ENCODE results near the gene RXRB. TPM values are rescaled to one million over a fixed set of nuclear protein-coding genes. Genes with fewer than 3 reads are reported as not detected.

RXRB gene
- total RNA-seq, 1 donor from 2014 or later = 46.6 TPM

- intact Hi-C loops (cut with DNase I) = loop anchor here (10.0 kb wide), 1 partner anchor 81 kb away; no protein-coding TSS in a partner anchor
- TF ChIP-seq CTCF (IDR thresholded peaks at IDR 0.05) = no peak
- Histone ChIP-seq H3K36me3 (no peaks in the 10 kb centered on the region), H3K27ac (no peak overlapping the region), H3K27me3 (no peaks in the 10 kb centered on the region), H3K4me3 (no peak overlapping the region), H3K9me3 (no peaks in the 10 kb centered on the region), H3K4me1 (peaks cover 13% of the 10 kb centered on the region)
- ATAC-seq (no peak), DNase-seq (no peak)
These were observed 36.3 kb downstream of the RXRB start for GRCh38 chr6:33164176-33164575.

- intact Hi-C loops (cut with DNase I) = loop anchor here (10.0 kb wide), 1 partner anchor 81 kb away; no protein-coding TSS in a partner anchor
- Histone ChIP-seq H3K9me3 (no peaks in the 10 kb centered on the region), H3K36me3 (no peaks in the 10 kb centered on the region), H3K27ac (no peak overlapping the region), H3K4me1 (peaks cover 13% of the 10 kb centered on the region), H3K27me3 (no peaks in the 10 kb centered on the region), H3K4me3 (no peak overlapping the region)
- DNase-seq (no peak), ATAC-seq (no peak)
- no peak for TF ChIP-seq CTCF (IDR thresholded peaks at IDR 0.05)
These were observed 36.9 kb downstream of the RXRB start for GRCh38 chr6:33163540-33163939.

- DNase-seq (peak; percentile 93), ATAC-seq (peak; percentile 95)
- Histone ChIP-seq H3K9me3 (no peaks in the 10 kb centered on the region), H3K27ac (no peak overlapping the region), H3K4me1 (peaks cover 13% of the 10 kb centered on the region), H3K4me3 (peak overlapping the region; percentile 56), H3K27me3 (no peaks in the 10 kb centered on the region), H3K36me3 (no peaks in the 10 kb centered on the region)
- peak; percentile 93 for TF ChIP-seq CTCF (IDR thresholded peaks at IDR 0.05)
- intact Hi-C loops (cut with DNase I) = loop anchor here (10.0 kb wide), 1 partner anchor 83 kb away; no protein-coding TSS in a partner anchor
These were observed 38.8 kb downstream of the RXRB start for GRCh38 chr6:33161354-33162331.

GRCh38 chr6:33160728-33161344, 39.6 kb downstream of the RXRB start:
- peak; percentile 82 for DNase-seq
- TF ChIP-seq CTCF (IDR thresholded peaks at IDR 0.05) = no peak
- intact Hi-C loops (cut with DNase I) = loop anchor here (10.0 kb wide), 1 partner anchor 84 kb away; no protein-coding TSS in a partner anchor
- no peak overlapping the region for H3K4me3 ChIP-seq
- H3K36me3 ChIP-seq = no peaks in the 10 kb centered on the region
- H3K27ac ChIP-seq = no peak overlapping the region
- no peaks in the 10 kb centered on the region for H3K27me3 ChIP-seq
- no peaks in the 10 kb centered on the region for H3K9me3 ChIP-seq
- peaks cover 13% of the 10 kb centered on the region for H3K4me1 ChIP-seq
- peak; percentile 77 for ATAC-seq

GRCh38 chr6:33160096-33160495, 40.4 kb downstream of the RXRB start:
- no peak for ATAC-seq
- Histone ChIP-seq H3K9me3 (no peaks in the 10 kb centered on the region), H3K4me3 (no peak overlapping the region), H3K4me1 (peaks cover 13% of the 10 kb centered on the region), H3K27me3 (no peaks in the 10 kb centered on the region), H3K27ac (no peak overlapping the region), H3K36me3 (no peaks in the 10 kb centered on the region)
- no peak for DNase-seq
- intact Hi-C loops (cut with DNase I) = loop anchor here (10.0 kb wide), 1 partner anchor 85 kb away; no protein-coding TSS in a partner anchor
- TF ChIP-seq CTCF (IDR thresholded peaks at IDR 0.05) = no peak
